HepG2 (cell line): ENCODE data around the gene CPED1. TPM values are rescaled to one million over a fixed set of nuclear protein-coding genes. Genes with fewer than 3 reads are reported as not detected.
"Not testable (repeated sequence)": the region's sequence is repeated elsewhere in the genome, so short reads cannot be mapped to it uniquely, and the experiment has no call there.

Experiments
- ATAC-seq: fragments of 200-7000 bp; cut with Tn5 transposase; 3 replicates; pipeline ENCODE4 v1.9.1; 2020; ENCODE audit warnings: mild to moderate bottlenecking, moderate library complexity
- BruUV-seq: library from RNA; stranded (reverse); fragments of 400-500 nt; replicated peaks from 2 replicates; lab custom pipeline; 2021; lab: Mats Ljungman, UMichigan
- CTCF ChIA-PET: fragments of 300-600 bp; formaldehyde crosslinking; extraction: SDS; loops from one replicate; lab custom pipeline; 2021; ENCODE audit warnings: low total read pairs, inconsistent platforms, low intra/inter-chr PET ratio; lab: Yijun Ruan, JAX
- POLR2A ChIA-PET: fragments of 350-600 bp; sonication (Branson Sonifier 250); formaldehyde crosslinking; loops from one replicate; lab custom pipeline; 2020; ENCODE audit warnings: antibody characterized with exemption, inconsistent platforms; lab: Yijun Ruan, JAX
- DNase-seq: peaks from one replicate; pipeline ENCODE4 v3.0.0-alpha.2; 2015; ENCODE audit warnings: low spot score
- FAIRE-seq: peaks from 3 replicates; lab custom pipeline; 2011; peaks lifted over from hg19 to GRCh38; lab: Jason Lieb, UNC
- H2AFZ ChIP-seq: one replicate; pipeline ENCODE4 v1.6.1; 2011; ENCODE audit warnings: low read length, inconsistent platforms
- H3K27ac ChIP-seq: fragments of 300-600 bp; 3 replicates; pipeline ENCODE4 v1.8.0; 2011; ENCODE audit warnings: mixed run types, mild to moderate bottlenecking, mixed read lengths, low read length, inconsistent platforms; ENCODE audit not compliant: insufficient read depth; ENCODE audit errors: extremely low read length
- H3K27me3 ChIP-seq, 2 experiments: fragments of 200-600 bp in 1 of 2; 2 replicates in 1 of 2; 3 replicates in 1 of 2; pipeline versions ENCODE4 v1.6.0 to v1.8.0; 2011; ENCODE audit warnings: low read length in 2 of 2, mild to moderate bottlenecking in 2 of 2, moderate library complexity in 2 of 2, inconsistent platforms in 1 of 2; ENCODE audit not compliant: insufficient read depth in 2 of 2, control insufficient read depth in 1 of 2
- H3K36me3 ChIP-seq, 2 experiments: fragments of 200-600 bp in 1 of 2; replicated peaks in 1 of 2; 2 replicates in 1 of 2; 3 replicates in 1 of 2; pipeline versions ENCODE4 v1.5.1 to v1.8.0; 2011; ENCODE audit warnings: low read length in 2 of 2, inconsistent platforms in 1 of 2; ENCODE audit not compliant: insufficient read depth in 2 of 2, control insufficient read depth in 1 of 2
- H3K4me1 ChIP-seq: 2 replicates; pipeline ENCODE4 v1.5.1; 2012; ENCODE audit warnings: low read length, inconsistent platforms; ENCODE audit not compliant: insufficient read depth
- H3K4me2 ChIP-seq: 2 replicates; pipeline ENCODE4 v1.6.0; 2011; ENCODE audit warnings: low read depth, low read length, inconsistent platforms
- H3K4me3 ChIP-seq, 3 experiments: fragments of 200-600 bp in 1 of 3; sonication (generic), shearing (Covaris generic) in 1 of 3; replicated peaks in 1 of 3; 2 replicates each; pipeline ENCODE4 v1.5.1; 2011 to 2016; ENCODE audit warnings: low read length in 3 of 3, inconsistent platforms in 2 of 3, low read depth in 2 of 3, mild to moderate bottlenecking in 2 of 3, control low read depth in 1 of 3, mixed read lengths in 1 of 3; ENCODE audit not compliant: insufficient read depth in 1 of 3
- H3K79me2 ChIP-seq: one replicate; pipeline ENCODE4 v1.6.1; 2011; ENCODE audit warnings: low read length, inconsistent platforms; ENCODE audit not compliant: insufficient read depth
- H3K9ac ChIP-seq: 2 replicates; pipeline ENCODE4 v1.6.0; 2011; ENCODE audit warnings: mild to moderate bottlenecking, low read depth, low read length, inconsistent platforms; ENCODE audit not compliant: insufficient read depth
- H3K9me3 ChIP-seq: 2 replicates; pipeline ENCODE4 v1.5.1; 2012; ENCODE audit warnings: mild to moderate bottlenecking, low read length
- H4K20me1 ChIP-seq: 2 replicates; pipeline ENCODE4 v1.6.0; 2011; ENCODE audit warnings: inconsistent platforms, mild to moderate bottlenecking, low read length, moderate library complexity; ENCODE audit not compliant: insufficient read depth
- CHCHD3 ChIP-seq: sonication (generic); formaldehyde crosslinking; IDR thresholded peaks from 2 replicates; pipeline ENCODE4 v1.8.0; 2022; ENCODE audit warnings: mild to moderate bottlenecking, missing genetic modification reagents, moderate library complexity
- MXD1 ChIP-seq: sonication (generic); formaldehyde crosslinking; IDR thresholded peaks from 2 replicates; pipeline ENCODE4 v1.4.0; 2020; ENCODE audit warnings: mild to moderate bottlenecking, missing genetic modification reagents
- RBM22 ChIP-seq: fragments of 200-400 bp; formaldehyde crosslinking; optimal IDR thresholded peaks from 2 replicates; pipeline ENCODE3; 2017; ENCODE audit warnings: mild to moderate bottlenecking, low read length, moderate library complexity
- TBX2 ChIP-seq: sonication (generic); formaldehyde crosslinking; IDR thresholded peaks from 2 replicates; pipeline ENCODE4 v1.5.0; 2020; ENCODE audit warnings: missing genetic modification reagents, mild to moderate bottlenecking, borderline replicate concordance
- ZNF446 ChIP-seq: sonication (generic); formaldehyde crosslinking; IDR thresholded peaks from 2 replicates; pipeline ENCODE4 v1.5.0; 2020; ENCODE audit warnings: mild to moderate bottlenecking, missing genetic modification reagents
- ZNF7 ChIP-seq: IDR thresholded peaks from 2 replicates; pipeline ENCODE4 v1.6.1; 2016; ENCODE audit warnings: missing biosample characterization, missing genetic modification reagents
- ZNF740 ChIP-seq: sonication (generic); formaldehyde crosslinking; IDR thresholded peaks from 2 replicates; pipeline ENCODE4 v1.4.0; 2020; ENCODE audit warnings: missing genetic modification reagents
- ZNF770 ChIP-seq: sonication (generic); formaldehyde crosslinking; IDR thresholded peaks from 2 replicates; pipeline ENCODE4 v1.5.0; 2020; ENCODE audit warnings: mild to moderate bottlenecking, missing genetic modification reagents
- WGBS: methylation state at CpG from one replicate; pipeline ENCODE4 v1.1.6; 2017; ENCODE audit warnings: low lambda C conversion rate; 5-methylcytosine and 5-hydroxymethylcytosine counted together
- in situ Hi-C: cut with HindIII; loops from 2 replicates; pipeline ENCODE4 v1.10.0; 2017; ENCODE audit warnings: low pct_unique_long_range_greater_than_20kb; ENCODE audit not compliant: extremely low pct_ligation_motif_present
- intact Hi-C: fragments of 100-400 bp; cut with micrococcal nuclease; formaldehyde crosslinking; loops from one replicate; pipeline ENCODE4 v1.10.0; 2022; ENCODE audit not compliant: unreplicated experiment
- polyA plus RNA-seq, 8 experiments: library from polyadenylated mRNA; depleted of rRNA in 3 of 8; stranded (reverse) in 7 of 8; unstranded in 1 of 8; fragments of >200 nt; fragmentation: Illumina TruSeq in 4 of 8; extraction: Trizol in 4 of 8; gene quantifications; 2 replicates each; pipeline versions ENCODE4 v1.2.1 to v1.2.3, GENCODE V29; 2011 to 2016; ENCODE audit warnings: low read depth in 4 of 8, missing spikeins in 1 of 8, mixed read lengths in 1 of 8; ENCODE audit not compliant: insufficient read depth in 1 of 8
- total RNA-seq, 5 experiments: library from RNA; depleted of rRNA; stranded (reverse); fragments of >200 nt; fragmentation: Illumina TruSeq; extraction: Trizol; gene quantifications; 2 replicates each; pipeline ENCODE4 v1.2.3, GENCODE V29; 2016; ENCODE audit warnings: low read depth in 1 of 5
- TF ChIP-seq, protein P1 (sequence below): IDR thresholded peaks from 2 replicates; pipeline ENCODE4 v1.4.0; 2020; ENCODE audit warnings: mild to moderate bottlenecking, missing genetic modification reagents

The CPED1 gene
- total and polyA plus RNA-seq, 2 of the 13 experiments (the other 11 are each of a cell fraction or from before 2014, with no cell fraction given) = 11.5 to 27.0 TPM

GRCh38 chr7:121182281-121182680 lies 193.8 kb downstream of the CPED1 start (continued):
- TF ChIP-seq ZNF770 (CRISPR knock-in tag) = no peak
- TF ChIP-seq, protein P1, sequence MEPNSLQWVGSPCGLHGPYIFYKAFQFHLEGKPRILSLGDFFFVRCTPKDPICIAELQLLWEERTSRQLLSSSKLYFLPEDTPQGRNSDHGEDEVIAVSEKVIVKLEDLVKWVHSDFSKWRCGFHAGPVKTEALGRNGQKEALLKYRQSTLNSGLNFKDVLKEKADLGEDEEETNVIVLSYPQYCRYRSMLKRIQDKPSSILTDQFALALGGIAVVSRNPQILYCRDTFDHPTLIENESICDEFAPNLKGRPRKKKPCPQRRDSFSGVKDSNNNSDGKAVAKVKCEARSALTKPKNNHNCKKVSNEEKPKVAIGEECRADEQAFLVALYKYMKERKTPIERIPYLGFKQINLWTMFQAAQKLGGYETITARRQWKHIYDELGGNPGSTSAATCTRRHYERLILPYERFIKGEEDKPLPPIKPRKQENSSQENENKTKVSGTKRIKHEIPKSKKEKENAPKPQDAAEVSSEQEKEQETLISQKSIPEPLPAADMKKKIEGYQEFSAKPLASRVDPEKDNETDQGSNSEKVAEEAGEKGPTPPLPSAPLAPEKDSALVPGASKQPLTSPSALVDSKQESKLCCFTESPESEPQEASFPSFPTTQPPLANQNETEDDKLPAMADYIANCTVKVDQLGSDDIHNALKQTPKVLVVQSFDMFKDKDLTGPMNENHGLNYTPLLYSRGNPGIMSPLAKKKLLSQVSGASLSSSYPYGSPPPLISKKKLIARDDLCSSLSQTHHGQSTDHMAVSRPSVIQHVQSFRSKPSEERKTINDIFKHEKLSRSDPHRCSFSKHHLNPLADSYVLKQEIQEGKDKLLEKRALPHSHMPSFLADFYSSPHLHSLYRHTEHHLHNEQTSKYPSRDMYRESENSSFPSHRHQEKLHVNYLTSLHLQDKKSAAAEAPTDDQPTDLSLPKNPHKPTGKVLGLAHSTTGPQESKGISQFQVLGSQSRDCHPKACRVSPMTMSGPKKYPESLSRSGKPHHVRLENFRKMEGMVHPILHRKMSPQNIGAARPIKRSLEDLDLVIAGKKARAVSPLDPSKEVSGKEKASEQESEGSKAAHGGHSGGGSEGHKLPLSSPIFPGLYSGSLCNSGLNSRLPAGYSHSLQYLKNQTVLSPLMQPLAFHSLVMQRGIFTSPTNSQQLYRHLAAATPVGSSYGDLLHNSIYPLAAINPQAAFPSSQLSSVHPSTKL = no peak
- no peak for TF ChIP-seq CHCHD3 (CRISPR knock-in tag)
- TF ChIP-seq TBX2 = no peak
- no peak for TF ChIP-seq MXD1 (CRISPR knock-in tag)

- H3K9ac ChIP-seq = no peak overlapping the region
- ATAC-seq (no peak), DNase-seq (no peak), FAIRE-seq (no peak)
- CTCF ChIA-PET = no interaction called here
- POLR2A ChIA-PET = no interaction called here
- H3K79me2 ChIP-seq = no peaks in the 10 kb centered on the region
- no peaks in the 10 kb centered on the region for H4K20me1 ChIP-seq
- H3K36me3 ChIP-seq = no peaks in the 10 kb centered on the region
- BruUV-seq = no TSS peak
- no peaks in the 10 kb centered on the region for H3K27me3 ChIP-seq
- TF ChIP-seq RBM22 (no peak), ZNF446 (no peak), ZNF7 (CRISPR knock-in tag) (no peak), ZNF740 (CRISPR knock-in tag) (no peak)
- H2AFZ ChIP-seq = no peak overlapping the region
- in situ Hi-C loops (no loop called here), intact Hi-C loops (no loop called here)
- H3K27ac ChIP-seq = no peak overlapping the region
- H3K4me2 ChIP-seq = no peak overlapping the region
- H3K4me3 ChIP-seq = no peak overlapping the region
- no peaks in the 10 kb centered on the region for H3K9me3 ChIP-seq
- H3K4me1 ChIP-seq = no peaks in the 10 kb centered on the region
These were observed 194.4 kb downstream of the CPED1 start for GRCh38 chr7:121182902-121183301.

- CTCF ChIA-PET, DNase-seq, FAIRE-seq, intact Hi-C loops, H3K4me2 ChIP-seq, H3K27me3 ChIP-seq, H3K4me3 ChIP-seq, H3K9me3 ChIP-seq, H3K36me3 ChIP-seq, POLR2A ChIA-PET, H3K9ac ChIP-seq, H4K20me1 ChIP-seq, ATAC-seq, H2AFZ ChIP-seq, BruUV-seq, H3K79me2 ChIP-seq, H3K27ac ChIP-seq, in situ Hi-C loops, H3K4me1 ChIP-seq: not testable (repeated sequence)
- WGBS = 68% methylated on average over 4 of the region's 4 CpGs
These were observed 195.4 kb downstream of the CPED1 start for GRCh38 chr7:121183883-121184282.
